Inflammatory macrophage treated with lipopolysaccharide for 4 hours (primary cell): ENCODE results near the gene METTL25B.

Source experiments
- DNase-seq: peaks from one replicate; pipeline ENCODE4 v3.0.0-alpha.2; 2020

METTL25B gene

GRCh38 chr1:156703336-156703735 lies 24.9 kb upstream of the METTL25B start:
- DNase-seq, result no peak

- DNase-seq, result no peak
Observed at GRCh38 chr1:156703741-156704140, 24.5 kb upstream of the METTL25B start.

GRCh38 chr1:156704166-156704711 lies 24.0 kb upstream of the METTL25B start:
- no peak for DNase-seq

GRCh38 chr1:156704930-156705320 lies 23.3 kb upstream of the METTL25B start:
- DNase-seq, result peak; percentile 67

GRCh38 chr1:156705321-156705917 lies 22.9 kb upstream of the METTL25B start, which contains the start of gene CRABP2:
Gene CRABP2, minus strand, starts transcription at chr1:156705583. Its CDS starts 137 bp downstream, at chr1:156705446.
- no peak for DNase-seq

GRCh38 chr1:156705918-156706656 lies 22.2 kb upstream of the METTL25B start:
- DNase-seq, result peak; percentile 52

- no peak for DNase-seq
Observed at GRCh38 chr1:156706657-156707416, 21.4 kb upstream of the METTL25B start.

- DNase-seq, result no peak
Observed at GRCh38 chr1:156707417-156708217, 20.7 kb upstream of the METTL25B start.

GRCh38 chr1:156708218-156708661 lies 20.0 kb upstream of the METTL25B start:
- DNase-seq, result no peak

- DNase-seq, result no peak
Observed at GRCh38 chr1:156709031-156709430, 19.2 kb upstream of the METTL25B start.

- no peak for DNase-seq
Observed at GRCh38 chr1:156709757-156710489, 18.3 kb upstream of the METTL25B start.

- no peak for DNase-seq
Observed at GRCh38 chr1:156711011-156711817, 17.1 kb upstream of the METTL25B start.

GRCh38 chr1:156712626-156713025 lies 15.6 kb upstream of the METTL25B start:
- no peak for DNase-seq

GRCh38 chr1:156714830-156715229 lies 13.4 kb upstream of the METTL25B start:
- DNase-seq, result no peak

GRCh38 chr1:156717351-156717750 lies 10.9 kb upstream of the METTL25B start:
- no peak for DNase-seq

GRCh38 chr1:156721131-156721530 lies 7.1 kb upstream of the METTL25B start:
- DNase-seq, result no peak

GRCh38 chr1:156721535-156721934 lies 6.7 kb upstream of the METTL25B start:
- peak; percentile 18 for DNase-seq

- peak; percentile 88 for DNase-seq
Observed at GRCh38 chr1:156725683-156726280, 2.5 kb upstream of the METTL25B start.

GRCh38 chr1:156726549-156727226 lies 1.6 kb upstream of the METTL25B start:
- peak; percentile 67 for DNase-seq

- DNase-seq, result no peak
Observed at GRCh38 chr1:156727492-156727891, 777 bp upstream of the METTL25B start.
